IPS-NIHi11 (cell line): Measurements from ENCODE around the gene SCUBE1.

Source experiments
- DNase-seq: peaks from one replicate; pipeline ENCODE4 v3.0.0; 2012; ENCODE audit warnings: mixed read lengths, low spot score

SCUBE1 gene

DNA sequence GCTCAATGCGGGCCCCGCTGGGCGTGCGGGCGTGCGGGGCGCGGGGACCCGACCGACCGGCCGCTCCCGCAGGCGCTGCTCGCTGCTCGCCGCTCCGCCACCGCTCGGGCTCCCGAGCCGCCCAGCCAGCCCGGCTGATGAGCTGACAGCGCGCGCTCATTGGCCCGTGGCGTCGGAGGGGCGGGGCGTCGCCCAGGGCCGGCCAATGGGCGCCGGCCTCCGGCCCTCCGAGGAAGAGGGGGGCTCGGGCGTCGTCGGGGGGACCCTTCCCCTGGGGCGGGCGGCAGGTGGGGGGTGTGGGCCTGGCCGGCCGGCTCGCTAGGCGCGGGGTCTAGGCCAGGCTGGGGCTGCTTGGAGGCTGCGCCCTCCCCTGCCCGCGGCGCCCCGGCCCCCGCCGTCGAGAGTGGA lies at the start of gene SCUBE1:
Gene SCUBE1 (minus strand): TSS at position 111 of the 408 bp plus-strand sequence. CDS start 111 bp downstream, outside the sequence.
- peak; percentile 100 for DNase-seq

DNA sequence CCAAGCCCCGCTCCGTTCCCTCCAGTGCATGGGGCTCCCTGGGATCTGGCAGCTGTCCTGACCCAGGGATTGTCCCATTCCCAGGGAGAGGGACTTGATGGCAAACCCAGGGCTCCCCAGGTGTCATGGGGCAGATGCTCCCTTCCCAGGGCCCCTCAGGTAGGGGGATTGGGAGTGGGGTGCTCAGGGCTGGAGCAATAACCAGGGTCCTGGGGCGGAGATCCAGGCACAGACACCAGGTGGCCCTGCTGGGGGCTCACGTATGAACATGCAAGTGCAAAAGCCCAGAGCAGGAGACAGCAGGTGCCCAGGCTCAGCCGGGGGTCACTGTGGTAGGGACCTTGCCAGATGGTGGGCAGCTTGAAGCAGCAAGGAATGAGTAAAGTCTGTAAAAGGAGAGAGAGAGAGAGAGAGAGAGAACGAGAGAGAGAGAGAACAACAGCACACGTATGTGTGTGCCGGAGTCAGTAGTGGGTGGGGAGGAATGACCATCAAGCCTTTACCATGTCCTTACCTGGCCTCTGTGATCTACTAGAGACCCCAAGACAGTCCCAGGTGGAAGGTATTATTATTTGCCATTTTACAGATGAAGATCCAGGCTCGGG lies 49.3 kb upstream of the SCUBE1 start:
- DNase-seq: no peak

DNA sequence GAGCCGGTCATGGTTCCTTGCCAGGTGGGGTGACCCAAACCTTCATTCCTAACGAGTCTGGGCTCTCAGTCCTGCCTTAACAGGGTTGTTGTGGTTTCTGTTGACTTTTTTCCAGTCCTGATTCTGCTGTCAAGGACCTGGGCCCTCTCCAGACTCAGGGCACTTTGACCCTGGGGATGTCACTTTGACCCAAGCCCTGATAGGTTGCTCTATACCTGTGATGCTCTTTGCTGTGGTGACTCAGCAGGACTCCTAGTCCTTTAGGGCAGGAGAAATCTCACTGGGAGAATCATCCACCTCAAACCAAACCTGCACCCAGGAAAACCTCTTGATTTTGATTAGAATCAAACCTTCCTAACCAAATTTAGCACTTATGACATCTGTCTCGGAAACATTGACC lies 48.1 kb upstream of the SCUBE1 start:
- no peak for DNase-seq

DNA sequence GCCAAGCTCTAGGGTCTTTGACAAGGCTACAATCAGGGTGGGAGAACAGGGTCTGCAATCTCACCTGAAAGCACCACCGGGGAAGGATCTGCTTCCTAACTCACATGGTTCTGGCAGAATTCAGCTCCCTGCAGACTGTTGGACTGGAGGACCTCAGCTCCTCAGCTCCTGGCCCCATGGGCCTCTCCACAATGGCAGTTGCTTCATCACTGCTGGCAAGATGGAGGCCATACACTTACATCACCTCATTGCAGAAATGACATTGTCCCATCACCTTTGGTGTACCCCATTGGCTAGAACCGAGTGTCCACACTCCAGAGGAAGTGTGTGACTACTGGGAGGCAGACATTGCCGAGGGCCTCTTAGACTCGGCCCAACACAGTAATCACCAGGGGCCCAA lies 47.7 kb upstream of the SCUBE1 start:
- no peak for DNase-seq

DNA sequence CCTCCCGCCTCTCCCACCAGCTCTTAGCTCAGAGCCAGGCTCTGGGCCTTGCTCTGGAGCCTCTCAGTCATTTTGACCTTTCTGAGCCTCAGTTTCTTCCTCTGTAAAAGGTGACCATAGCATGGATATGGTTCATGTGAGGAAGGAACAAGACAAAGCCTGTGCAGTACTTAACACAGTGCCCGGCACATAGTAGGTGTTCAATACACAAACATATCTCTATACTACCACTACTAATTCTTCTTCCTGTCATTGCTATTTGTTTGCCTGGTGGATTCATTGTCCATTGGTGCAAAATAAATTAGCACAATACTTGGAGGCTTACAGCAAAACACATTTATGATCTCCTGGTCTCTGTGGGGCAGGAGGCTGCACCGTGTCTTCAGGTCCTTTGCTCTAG lies 47.0 kb upstream of the SCUBE1 start:
- DNase-seq: no peak

DNA sequence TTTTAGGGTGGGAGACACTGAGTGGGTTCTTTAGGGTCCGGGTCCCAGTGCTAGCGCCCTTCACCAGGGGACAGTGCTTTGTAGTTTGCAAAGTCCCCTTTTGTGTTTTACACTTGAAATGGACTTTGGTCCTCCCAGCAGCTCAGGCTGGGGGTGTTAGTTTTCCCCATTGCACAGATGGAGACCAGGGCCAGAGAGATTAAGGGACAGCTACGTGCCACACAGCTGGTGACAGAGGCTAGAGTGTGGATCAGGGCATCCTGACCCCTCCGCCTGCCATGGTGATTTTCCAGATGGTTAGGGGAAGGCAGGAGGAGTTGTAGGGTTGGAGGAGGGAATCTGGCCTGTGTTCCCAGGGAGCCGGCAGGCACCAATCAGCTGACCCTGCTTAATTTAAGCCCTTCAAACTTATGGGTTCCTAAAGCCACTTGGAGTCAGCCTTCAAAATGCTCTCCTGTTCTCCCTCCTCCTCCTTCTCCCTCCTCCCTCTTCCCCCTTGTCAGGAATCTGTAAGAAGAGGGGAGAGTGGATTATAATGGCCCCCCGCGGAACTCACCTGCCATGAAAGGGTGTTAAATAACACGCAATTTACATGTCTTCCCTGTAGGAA lies 46.2 kb upstream of the SCUBE1 start:
- no peak for DNase-seq

DNA sequence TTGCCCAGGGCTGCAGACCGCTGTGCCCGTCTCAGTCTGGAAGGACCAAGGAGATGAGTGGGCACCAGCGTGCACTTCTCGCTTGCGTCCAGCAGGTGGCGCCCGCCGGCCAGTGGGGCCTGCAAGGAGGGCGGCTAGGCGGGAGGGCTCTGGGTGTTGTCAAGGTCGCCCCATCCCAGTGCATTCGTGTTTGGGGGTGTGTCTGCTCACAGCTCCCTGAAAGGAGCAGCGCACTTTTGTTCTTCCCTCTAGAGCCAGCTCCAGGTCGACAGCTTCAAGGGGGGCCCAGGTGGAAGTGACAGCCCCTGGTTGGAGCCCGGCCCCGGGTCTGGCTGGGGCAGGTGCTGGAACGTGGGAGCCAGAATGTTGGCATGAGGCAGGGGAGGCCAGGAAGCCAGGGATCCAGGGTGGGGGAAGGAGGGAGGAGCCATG lies 45.3 kb upstream of the SCUBE1 start:
- DNase-seq: peak; percentile 94

DNA sequence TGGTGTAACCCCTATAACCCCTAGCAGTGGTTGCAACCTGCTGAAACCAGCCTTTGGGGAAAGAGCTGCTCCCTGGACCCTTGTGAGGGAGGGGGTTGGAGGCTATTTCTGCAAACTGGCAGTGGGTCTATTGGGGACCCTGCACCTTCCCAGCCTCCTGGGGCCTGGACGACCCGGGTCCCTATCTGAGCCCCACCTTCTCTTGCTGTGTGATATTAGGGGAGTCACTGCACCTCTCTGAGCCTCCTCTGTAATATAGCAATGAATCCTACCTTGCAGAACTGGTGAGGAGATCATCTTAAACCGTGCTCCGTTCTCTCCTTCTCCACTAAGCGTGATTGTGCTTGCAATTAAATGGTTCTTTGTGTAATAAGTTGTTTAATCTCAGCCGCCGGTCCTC lies 44.6 kb upstream of the SCUBE1 start:
- no peak for DNase-seq

DNA sequence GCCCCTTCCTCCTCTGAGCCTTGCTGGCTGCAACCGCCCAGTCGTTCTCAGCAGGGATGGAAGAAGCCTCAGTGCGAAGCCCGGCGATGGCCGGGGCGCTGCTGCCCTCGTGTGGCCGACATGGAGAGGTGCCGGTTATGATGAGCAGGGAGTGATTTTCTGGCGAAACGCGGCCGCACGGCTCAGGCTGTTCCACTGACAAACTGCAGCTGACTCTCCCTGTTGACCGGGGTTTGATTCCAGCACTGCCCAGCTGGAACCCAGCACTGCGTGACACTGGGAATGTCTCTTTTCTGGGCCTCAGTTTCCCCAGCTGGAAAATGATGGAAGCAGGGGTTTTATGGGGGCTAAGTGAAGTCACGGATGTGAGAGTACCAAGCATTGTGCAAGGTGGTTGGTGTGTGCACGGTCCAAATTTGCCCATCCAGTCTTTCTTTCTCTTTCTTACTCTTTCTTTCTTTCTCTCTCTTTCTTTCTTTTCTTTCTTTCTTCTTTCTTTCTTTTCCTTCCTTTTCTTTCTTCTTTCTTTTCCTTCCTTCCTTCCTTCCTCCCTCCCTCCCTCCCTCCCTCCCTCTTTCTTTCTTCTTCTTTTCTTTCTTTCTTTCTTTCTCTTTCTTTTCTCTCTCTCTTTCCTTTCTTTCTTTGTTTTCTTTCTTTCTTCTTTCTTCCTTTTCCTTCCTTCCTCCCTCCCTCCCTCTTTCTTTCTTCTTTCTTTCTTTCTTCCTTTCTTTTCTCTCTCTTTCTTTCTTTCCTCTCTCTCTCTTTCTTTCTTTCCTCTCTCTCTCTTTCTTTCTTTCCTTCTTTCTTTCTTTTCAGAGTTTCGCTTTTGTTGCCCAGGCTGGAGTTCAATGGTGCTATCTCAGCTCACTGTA lies 42.8 kb upstream of the SCUBE1 start:
- peak; percentile 89 for DNase-seq

DNA sequence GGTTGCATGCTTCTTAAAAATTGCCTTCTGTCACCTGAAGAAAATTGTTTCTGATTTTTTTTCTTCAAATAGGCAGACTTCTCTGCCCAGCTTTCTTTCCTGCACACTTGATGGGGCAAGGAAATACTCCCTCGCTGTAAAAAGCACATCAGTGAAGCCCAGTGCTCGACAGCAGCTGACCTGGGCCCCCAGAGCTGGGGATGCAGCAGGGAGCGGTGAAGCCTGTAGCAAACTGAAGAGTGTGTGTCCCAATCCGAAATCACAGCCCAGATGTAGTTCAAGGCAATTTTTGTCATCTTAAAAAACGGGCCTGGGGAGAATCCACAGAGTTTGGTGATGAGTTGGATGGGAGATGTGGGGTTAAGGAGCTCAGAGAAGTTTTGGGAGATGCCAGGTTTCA lies 41.7 kb upstream of the SCUBE1 start:
- no peak for DNase-seq

DNA sequence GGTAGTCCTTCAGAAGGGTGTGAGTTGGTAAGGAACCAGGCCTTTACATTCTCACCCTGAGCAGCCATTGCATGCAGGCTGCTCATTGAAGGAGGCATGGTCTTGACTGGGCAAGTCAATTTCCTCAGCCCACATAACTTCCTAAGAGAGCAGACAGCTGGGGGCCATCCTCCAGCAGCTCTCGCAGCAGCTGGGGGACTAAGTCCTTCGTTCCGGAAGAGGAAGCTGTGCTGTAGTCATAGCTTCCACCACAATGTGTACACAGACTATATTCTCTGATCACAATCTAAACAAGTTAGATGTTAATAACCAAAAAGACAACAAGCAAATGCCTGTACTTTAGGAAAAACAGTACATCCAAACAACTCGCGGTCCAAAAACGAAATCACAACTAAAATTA lies 38.5 kb upstream of the SCUBE1 start:
- DNase-seq: no peak

DNA sequence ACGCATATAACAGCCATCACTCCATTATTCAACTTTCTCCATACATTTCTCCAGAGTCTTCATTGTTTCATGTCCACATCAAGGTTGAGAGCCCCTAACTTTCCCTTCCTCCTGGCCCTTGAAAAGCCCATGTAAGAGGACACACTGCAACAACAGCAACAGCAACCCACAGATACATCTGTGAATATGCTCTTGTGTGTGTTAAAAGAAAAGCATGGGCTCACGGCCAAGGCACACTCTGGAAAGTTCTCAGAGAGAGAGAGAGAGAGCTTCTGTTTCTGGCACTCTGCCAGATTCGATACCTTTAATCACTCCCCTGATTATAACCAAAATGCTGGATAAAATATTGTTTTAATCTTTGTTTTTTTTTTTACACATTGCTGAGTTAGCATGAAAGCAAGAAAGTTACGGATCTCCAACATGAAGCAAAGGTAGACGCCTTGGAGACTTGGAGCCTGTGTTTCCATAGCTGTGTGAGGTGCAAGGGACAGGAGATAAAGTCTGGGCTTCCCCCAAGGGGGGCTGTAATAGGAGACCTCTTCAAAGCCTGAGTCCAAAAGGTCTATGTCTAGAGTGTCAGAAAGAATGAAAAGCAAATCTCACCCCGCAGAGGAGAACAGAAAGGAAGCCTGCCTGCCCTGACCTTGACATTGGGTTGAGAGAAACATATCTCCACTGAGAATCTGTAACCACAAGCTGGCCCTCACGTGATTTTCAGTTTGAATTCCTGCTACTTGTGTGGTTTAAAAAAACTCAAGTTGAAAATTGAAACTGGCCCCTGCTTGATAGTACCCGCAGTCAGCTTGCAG lies 34.9 kb upstream of the SCUBE1 start:
- DNase-seq: no peak

DNA sequence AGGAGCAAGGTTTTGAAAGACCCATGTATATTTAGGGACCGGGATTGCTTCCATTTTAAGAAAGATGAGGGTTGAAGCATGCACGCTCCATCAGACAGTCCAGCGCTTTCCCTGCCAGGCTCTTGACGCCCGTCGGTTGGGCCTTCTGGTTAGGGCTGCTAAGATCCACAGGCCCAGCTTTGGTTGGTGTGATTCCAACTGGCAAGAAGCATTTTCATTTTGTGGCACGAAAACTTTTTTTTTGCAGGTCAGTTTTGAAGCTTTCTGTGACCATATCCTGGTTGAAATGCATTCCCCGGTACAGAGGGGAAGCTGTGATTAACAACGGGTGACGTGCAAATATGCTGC lies 34.4 kb upstream of the SCUBE1 start:
- DNase-seq: no peak

DNA sequence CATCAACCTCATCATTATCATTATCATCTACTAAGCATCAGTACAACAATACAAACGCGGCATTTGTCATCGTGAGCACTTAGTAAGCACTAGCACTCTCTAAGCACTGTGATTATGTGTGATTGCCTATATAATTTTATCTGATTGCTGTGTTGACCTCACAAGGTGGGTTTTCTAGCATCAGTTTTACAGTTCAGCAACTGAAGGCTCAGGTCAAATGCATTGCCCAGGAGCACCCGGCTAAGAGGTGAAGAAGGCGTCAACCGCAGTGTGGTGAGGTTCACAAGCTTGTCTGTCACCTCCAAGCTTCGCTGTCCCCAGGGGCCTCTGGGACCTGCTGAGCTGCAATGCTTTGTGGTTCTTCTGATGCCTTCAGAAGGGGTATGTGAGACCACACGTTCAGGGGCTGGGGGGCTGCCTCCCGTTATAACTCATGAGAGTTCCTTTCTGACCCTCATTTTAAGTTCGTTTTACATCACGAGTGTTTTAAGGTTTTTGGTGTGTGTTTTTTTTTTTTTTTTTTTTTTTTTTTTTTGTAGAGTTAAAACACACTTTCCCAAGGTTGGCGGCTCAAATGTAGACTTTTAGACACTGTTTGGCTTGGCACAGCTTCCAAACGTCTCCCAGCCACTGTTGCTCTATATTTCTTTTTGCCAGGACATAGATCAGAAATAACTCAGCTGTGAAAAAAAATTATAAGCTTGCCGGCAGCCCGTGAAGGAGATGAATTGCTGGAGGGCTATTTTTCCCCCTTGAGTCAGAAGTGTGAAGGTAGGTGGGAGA lies 33.8 kb upstream of the SCUBE1 start:
- no peak for DNase-seq

DNA sequence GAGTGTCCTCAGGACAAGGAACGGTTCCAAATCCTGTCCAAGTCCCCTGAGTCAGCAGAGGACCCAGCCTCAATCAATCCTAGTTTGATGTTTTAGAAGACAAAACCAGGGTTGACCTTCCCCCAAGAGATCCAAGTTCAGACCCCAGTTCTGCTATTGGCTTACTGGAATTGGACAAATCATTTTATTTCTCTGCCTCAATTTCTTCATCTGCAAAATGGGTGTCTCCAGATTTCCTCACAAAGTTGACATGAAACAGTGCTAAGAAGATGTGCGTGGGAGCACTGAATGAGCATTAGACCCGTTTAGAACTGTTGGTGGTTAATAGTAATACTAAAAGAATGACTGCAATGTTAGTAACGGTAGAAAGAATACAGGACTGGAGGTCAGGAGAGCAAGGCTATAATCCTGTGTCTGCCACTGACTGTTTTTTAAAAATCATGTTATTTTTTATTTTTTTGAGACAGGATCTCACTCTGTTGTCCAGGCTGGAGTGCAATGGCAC lies 32.8 kb upstream of the SCUBE1 start:
- DNase-seq: no peak

DNA sequence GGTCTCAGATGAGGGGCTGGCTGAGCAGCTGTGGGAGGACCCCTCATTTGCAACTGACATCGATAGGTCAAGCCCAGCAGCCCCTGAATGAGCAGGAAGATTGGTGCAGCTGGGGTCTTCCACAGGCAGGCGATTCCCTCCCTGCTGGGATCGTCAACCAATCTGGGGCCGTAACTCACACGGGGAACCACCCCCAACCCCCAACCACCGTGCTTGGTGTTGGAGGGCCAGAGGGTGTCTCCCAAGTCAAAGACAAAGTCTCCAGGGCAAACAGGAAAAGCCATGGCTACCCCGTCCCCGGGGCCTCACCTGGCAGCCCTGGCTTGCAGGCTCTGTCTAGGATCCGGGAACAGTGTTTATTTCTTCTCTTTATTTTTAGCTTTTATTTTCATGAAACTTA lies 26.9 kb upstream of the SCUBE1 start:
- peak; percentile 54 for DNase-seq

DNA sequence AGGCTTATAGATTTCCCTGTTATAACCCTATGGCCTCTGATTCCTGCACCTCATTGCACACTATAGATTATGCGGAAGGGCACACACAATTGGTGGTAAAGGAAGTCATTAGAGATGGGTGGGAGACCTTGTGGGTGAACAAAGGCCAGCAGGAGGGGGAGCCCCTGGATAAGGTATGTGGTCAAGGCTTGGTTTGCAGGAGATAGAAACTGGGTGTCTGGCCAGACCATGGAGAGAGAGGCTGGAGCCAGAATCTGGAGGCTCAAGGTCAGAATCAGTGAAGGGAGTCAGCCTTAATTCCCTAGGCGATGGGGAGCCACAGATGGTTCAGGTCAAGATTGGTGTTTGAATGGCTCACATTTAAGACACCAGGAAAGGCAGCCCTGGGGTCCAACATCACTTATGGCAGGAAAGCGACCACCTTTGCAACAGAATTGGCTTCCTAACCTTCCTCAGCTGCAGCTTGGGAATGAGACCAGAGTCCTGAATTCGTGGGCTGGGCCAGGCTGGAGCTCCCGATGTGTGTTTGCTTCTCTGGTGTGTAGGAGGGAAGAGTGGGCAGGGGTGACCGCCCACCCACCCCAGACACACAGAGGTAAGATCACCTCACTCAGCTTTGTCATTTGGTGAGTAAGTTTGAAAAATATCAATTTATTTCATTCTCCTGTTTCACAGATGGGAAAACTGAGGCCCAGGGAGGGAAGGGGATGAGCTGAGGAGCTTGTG lies 22.7 kb upstream of the SCUBE1 start:
- DNase-seq: no peak

DNA sequence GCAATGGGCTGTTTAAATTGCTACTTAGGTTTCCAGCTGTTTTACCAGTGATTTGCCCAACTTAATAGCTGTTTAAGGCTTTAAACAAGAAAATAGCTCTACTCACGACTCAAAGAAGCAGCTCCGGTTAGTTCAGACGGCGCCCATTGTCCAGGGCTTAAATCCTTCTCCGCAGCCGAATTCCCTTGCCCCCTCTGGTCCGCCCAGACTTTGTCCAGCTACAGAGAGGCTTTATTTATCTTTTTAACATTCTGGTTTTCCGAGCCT lies 20.9 kb upstream of the SCUBE1 start:
- no peak for DNase-seq

DNA sequence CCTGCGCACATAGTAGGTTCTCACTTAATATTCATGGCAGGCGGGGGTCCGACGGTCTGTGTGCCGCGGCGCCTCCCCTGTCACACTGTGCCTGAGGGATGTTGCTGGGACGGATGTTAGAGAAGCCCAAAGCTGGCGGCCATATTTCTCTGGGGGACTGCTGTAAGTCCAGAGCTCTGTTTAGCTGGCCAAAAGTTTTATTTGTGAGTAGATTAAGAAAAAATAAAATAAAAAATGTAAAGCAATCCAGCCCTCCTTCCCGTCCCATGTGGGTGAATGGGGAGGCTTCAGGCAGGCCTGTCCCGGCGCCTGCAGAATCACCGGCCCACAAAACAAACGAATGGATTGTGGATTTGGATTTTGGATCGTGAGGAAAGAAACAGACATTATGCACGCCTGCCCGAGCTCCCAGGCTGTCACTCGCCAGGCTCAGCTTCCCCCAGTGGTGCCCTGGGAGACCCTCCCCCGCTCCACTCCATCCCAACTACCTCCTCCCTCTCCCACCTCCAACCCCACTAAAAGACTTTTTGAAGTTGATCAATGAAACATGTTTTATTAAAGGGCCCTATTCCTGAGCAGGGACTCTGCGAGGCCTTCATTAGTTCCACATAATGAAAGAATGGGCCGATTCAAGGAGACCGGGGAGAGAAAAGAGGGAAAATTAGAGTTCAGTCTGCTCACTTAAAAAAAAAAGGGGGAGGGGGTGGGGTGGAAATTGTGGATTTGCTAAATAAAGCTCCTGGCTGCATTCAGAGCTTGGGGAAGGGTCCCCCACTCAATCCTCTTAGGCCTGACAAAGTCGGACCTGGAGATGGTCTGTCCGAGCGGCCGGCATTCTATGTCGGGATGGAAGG lies 20.4 kb upstream of the SCUBE1 start:
- no peak for DNase-seq

DNA sequence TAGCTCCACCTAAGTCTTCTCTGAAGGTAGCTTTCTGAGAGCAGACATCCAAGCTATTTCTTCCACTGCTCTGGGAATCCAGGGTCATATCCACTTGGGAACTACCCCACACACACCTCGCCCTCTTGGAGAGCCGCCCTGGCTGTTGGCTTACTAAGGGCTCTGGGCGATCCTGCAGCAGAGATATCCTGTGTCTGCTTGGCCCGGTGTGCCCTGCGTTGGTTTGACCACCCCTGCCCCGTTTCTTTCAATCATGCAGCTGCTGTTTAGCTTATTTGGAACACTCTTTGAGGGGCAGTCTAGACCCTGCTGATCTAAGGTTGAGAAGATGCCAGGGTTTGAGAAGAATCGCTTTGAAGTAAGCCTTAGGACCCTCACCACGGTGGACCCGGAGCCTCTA lies 17.4 kb upstream of the SCUBE1 start:
- DNase-seq: no peak
